K562 (cell line): ENCODE measurements around the gene ANKRD13B. TPM values are rescaled to one million over a fixed set of nuclear protein-coding genes. Genes with fewer than 3 reads are reported as not detected.

ENCODE experiments used
- ATAC-seq: fragments of 200-7000 bp; cut with Tn5 transposase; 3 replicates; pipeline ENCODE4 v1.9.1; 2020; ENCODE audit warnings: moderate library complexity
- BruUV-seq: library from RNA; stranded (reverse); fragments of 400-500 nt; replicated peaks from 2 replicates; lab custom pipeline; 2021; lab: Mats Ljungman, UMichigan
- CTCF ChIA-PET: fragments of 300-600 bp; formaldehyde crosslinking; extraction: SDS; loops from one replicate; lab custom pipeline; 2021; ENCODE audit warnings: low intra/inter-chr PET ratio; lab: Yijun Ruan, JAX
- POLR2A ChIA-PET: fragments of 300-600, 350-650 bp; sonication (Branson Sonifier 250); formaldehyde crosslinking; extraction: SDS; loops from one replicate; lab custom pipeline; 2021; ENCODE audit warnings: antibody characterized with exemption, inconsistent platforms; lab: Yijun Ruan, JAX
- DNase-seq, 4 experiments: peaks; one replicate each; pipeline versions ENCODE4 v3.0.0 to v3.0.0-alpha.2; 2011 to 2018; ENCODE audit warnings: low spot score in 3 of 4, mixed read lengths in 3 of 4; ENCODE audit errors: extremely low read depth in 1 of 4
- FAIRE-seq: peaks from 2 replicates; lab custom pipeline; 2011; peaks lifted over from hg19 to GRCh38; lab: Jason Lieb, UNC
- H2AFZ ChIP-seq: 2 replicates; pipeline ENCODE4 v1.6.0; 2011; ENCODE audit warnings: low read depth, low read length, control low read depth, inconsistent platforms
- H3K27ac ChIP-seq: fragments of 200-600 bp; 3 replicates; pipeline ENCODE4 v1.8.0; 2011; ENCODE audit warnings: low read depth, mild to moderate bottlenecking, control low read depth, inconsistent platforms, low read length, moderate library complexity, mixed read lengths; ENCODE audit errors: extremely low read depth
- H3K27me3 ChIP-seq, 2 experiments: fragments of 300-600 bp in 1 of 2; 2 replicates in 1 of 2; 3 replicates in 1 of 2; pipeline versions ENCODE4 v1.6.0 to v1.8.0; 2011; ENCODE audit warnings: inconsistent platforms in 2 of 2, low read length in 2 of 2, mild to moderate bottlenecking in 1 of 2, mixed read lengths in 1 of 2, moderate library complexity in 1 of 2; ENCODE audit not compliant: control insufficient read depth in 2 of 2, insufficient read depth in 2 of 2
- H3K36me3 ChIP-seq: fragments of 300-600 bp; 3 replicates; pipeline ENCODE4 v1.8.0; 2011; ENCODE audit warnings: mild to moderate bottlenecking, low read length, inconsistent platforms; ENCODE audit not compliant: control insufficient read depth, insufficient read depth
- H3K4me1 ChIP-seq, 2 experiments: fragments of 200-600 bp in 1 of 2; replicated peaks in 1 of 2; 2 replicates in 1 of 2; 3 replicates in 1 of 2; pipeline versions ENCODE4 v1.5.1 to v1.8.0; 2011; ENCODE audit warnings: inconsistent platforms in 2 of 2, low read length in 2 of 2, mild to moderate bottlenecking in 1 of 2, mixed read lengths in 1 of 2, moderate library complexity in 1 of 2; ENCODE audit not compliant: control insufficient read depth in 2 of 2, insufficient read depth in 2 of 2
- H3K4me2 ChIP-seq: 2 replicates; pipeline ENCODE4 v1.6.1; 2011; ENCODE audit warnings: low read length, control low read depth, inconsistent platforms, mixed read lengths; ENCODE audit not compliant: insufficient read depth
- H3K4me3 ChIP-seq: fragments of 200-600 bp; sonication (generic), shearing (Covaris generic); 2 replicates; pipeline ENCODE4 v1.5.1; 2016; ENCODE audit warnings: control low read depth, inconsistent platforms
- H3K79me2 ChIP-seq: fragments of 200-600 bp; 3 replicates; pipeline ENCODE4 v1.8.0; 2011; ENCODE audit warnings: low read length, inconsistent platforms; ENCODE audit not compliant: control insufficient read depth, insufficient read depth
- H3K9ac ChIP-seq, 2 experiments: 2 replicates each; pipeline versions ENCODE4 v1.6.0 to v1.6.1; 2011; ENCODE audit warnings: low read depth in 2 of 2, low read length in 2 of 2, control low read depth in 1 of 2, inconsistent platforms in 1 of 2, mild to moderate bottlenecking in 1 of 2, mixed read lengths in 1 of 2; ENCODE audit not compliant: insufficient read depth in 1 of 2
- H3K9me1 ChIP-seq: one replicate; pipeline ENCODE4 v1.6.0; 2011; ENCODE audit warnings: inconsistent platforms, mild to moderate bottlenecking, low read length, moderate library complexity; ENCODE audit not compliant: control insufficient read depth, insufficient read depth
- H3K9me3 ChIP-seq: replicated peaks from 2 replicates; pipeline ENCODE4 v1.5.1; 2011; ENCODE audit warnings: low read depth, low read length, inconsistent platforms; ENCODE audit not compliant: control insufficient read depth, insufficient read depth
- H4K20me1 ChIP-seq: replicated peaks from 2 replicates; pipeline ENCODE4 v1.6.1; 2011; ENCODE audit warnings: low read length, inconsistent platforms, mixed read lengths; ENCODE audit not compliant: control insufficient read depth, insufficient read depth
- CBFB ChIP-seq: sonication (generic); formaldehyde crosslinking; IDR thresholded peaks from 2 replicates; pipeline ENCODE4 v1.4.0; 2020; ENCODE audit warnings: mild to moderate bottlenecking, missing genetic modification reagents
- CBX3 ChIP-seq, 2 experiments: IDR thresholded peaks; 1 replicate in 1 of 2; 2 replicates in 1 of 2; pipeline ENCODE4 v1.6.1; 2012; ENCODE audit warnings: inconsistent platforms in 2 of 2, low read length in 2 of 2, borderline replicate concordance in 1 of 2, control low read depth in 1 of 2
- FOSL1 ChIP-seq: fragments of 200-800 bp; sonication (Bioruptor generic); conservative IDR thresholded peaks from 2 replicates; pipeline ENCODE4 v1.6.1; 2016; ENCODE audit warnings: missing genetic modification characterization, missing compliant biosample characterization
- KDM5B ChIP-seq: fragments of 200-600 bp; sonication (generic); IDR thresholded peaks from 2 replicates; pipeline ENCODE4 v1.6.1; 2012; ENCODE audit warnings: low read depth, mild to moderate bottlenecking, moderate library complexity, low read length, control low read depth, inconsistent platforms; ENCODE audit not compliant: insufficient replicate concordance
- PATZ1 ChIP-seq: fragments of 250-450 bp; sonication (Bioruptor Pico); IDR thresholded peaks from 2 replicates; pipeline ENCODE4 v1.5.0; 2020; ENCODE audit warnings: mild to moderate bottlenecking, borderline replicate concordance
- PURB ChIP-seq: sonication (generic); formaldehyde crosslinking; IDR thresholded peaks from 2 replicates; pipeline ENCODE4 v1.9.0; 2021; ENCODE audit warnings: low read depth, mild to moderate bottlenecking, missing genetic modification reagents
- ZBTB8A ChIP-seq: fragments of 450-650 bp; IDR thresholded peaks from 2 replicates; pipeline ENCODE4 v1.6.1; 2018; ENCODE audit warnings: mild to moderate bottlenecking, moderate library complexity; ENCODE audit not compliant: partially characterized antibody
- ZNF217 ChIP-seq: sonication (generic); formaldehyde crosslinking; IDR thresholded peaks from 2 replicates; pipeline ENCODE4 v1.8.0; 2022; ENCODE audit warnings: mild to moderate bottlenecking, missing genetic modification reagents
- ZNF77 ChIP-seq: fragments of 250-450 bp; sonication (Bioruptor Pico); IDR thresholded peaks from 2 replicates; pipeline ENCODE4 v1.5.0; 2020
- WGBS: fragments of 100-300 bp; shearing (Covaris generic); methylation state at CpG from one replicate; pipeline ENCODE4 v1.1.6; 2016; ENCODE audit warnings: low coverage, mixed read lengths; ENCODE audit not compliant: insufficient coverage; ENCODE audit errors: missing lambda C conversion rate; 5-methylcytosine and 5-hydroxymethylcytosine counted together
- in situ Hi-C: fragments of 300-500 bp; cut with MboI; formaldehyde crosslinking; loops from 4 replicates; pipeline ENCODE4 v1.15.0; 2018; ENCODE audit warnings: inconsistent platforms, mixed read lengths
- intact Hi-C: fragments of 100-400 bp; cut with micrococcal nuclease; formaldehyde crosslinking; loops from 2 replicates; pipeline ENCODE4 v1.14.2; 2022
- polyA plus RNA-seq, 8 experiments: library from polyadenylated mRNA; depleted of rRNA in 4 of 8; stranded (reverse) in 5 of 8; unstranded in 3 of 8; fragments of >200 nt; fragmentation: Nextera tagmentation in 2 of 8; fragmentation: Illumina TruSeq in 1 of 8; extraction: Ambion mirVana in 2 of 8; extraction: Trizol in 1 of 8; gene quantifications; 2 replicates each; pipeline versions ENCODE4 v1.2.1 to v1.2.3, GENCODE V29; 2011 to 2014; ENCODE audit warnings: inconsistent platforms in 1 of 8, missing spikeins in 1 of 8
- total RNA-seq, 7 experiments: library from RNA; depleted of rRNA in 6 of 7; stranded (reverse); fragments of >200 nt in 6 of 7; fragmentation: Illumina TruSeq in 2 of 7; extraction: Trizol in 2 of 7; gene quantifications; 2 replicates each; pipeline versions ENCODE4 v1.2.1 to v1.2.3, GENCODE V29; 2011 to 2021; ENCODE audit warnings: low replicate concordance in 1 of 7

ANKRD13B gene
- total and polyA plus RNA-seq, 9 of the 15 experiments (the other 6 are each of a cell fraction or from before 2014, with no cell fraction given): 0.15 to 28.1 (median 4.6) TPM

GRCh38 chr17:29571486-29571882 is 21.4 kb upstream of the ANKRD13B start:
- Histone ChIP-seq H3K4me1 (peaks cover 3 to 69% of the 10 kb centered on the region in 2 experiments; a peak in 4 of 5 replicates), H3K9ac (no peak overlapping the region), H3K4me3 (no peak overlapping the region), H3K9me3 (no peaks in the 10 kb centered on the region), H2AFZ (no peak overlapping the region), H3K27ac (no peak overlapping the region), H3K27me3 (no peaks in the 10 kb centered on the region), H3K79me2 (no peaks in the 10 kb centered on the region), H3K36me3 (peaks cover 32% of the 10 kb centered on the region; the same call in 2 of the 3 replicates), H4K20me1 (no peaks in the 10 kb centered on the region), H3K4me2 (no peak overlapping the region), H3K9me1 (peaks cover 3% of the 10 kb centered on the region)
- no TSS peak for BruUV-seq
- no peak for TF ChIP-seq KDM5B
- TF ChIP-seq PATZ1 (CRISPR knock-in tag): no peak
- TF ChIP-seq ZNF77: no peak
- no peak for TF ChIP-seq ZBTB8A
- TF ChIP-seq CBX3 (IDR thresholded peaks at IDR 0.05; ENCODE audit: borderline replicate concordance in 1 of 2, low read length in 2 of 2): no peak
- no peak for TF ChIP-seq FOSL1 (tag)
- no peak for TF ChIP-seq ZNF217 (CRISPR knock-in tag)
- no peak for TF ChIP-seq CBFB
- no peak for TF ChIP-seq PURB
- intact Hi-C loops: no loop called here
- 79% methylated on average over 5 of the region's 6 CpGs for WGBS
- ATAC-seq (no peak), FAIRE-seq (no peak), DNase-seq (no peak)
- CTCF ChIA-PET: no interaction called here
- POLR2A ChIA-PET: interaction anchor here (0.6 kb wide), 1 partner anchor 415 kb away, joined by 4 read pairs; no protein-coding TSS in a partner anchor
- in situ Hi-C loops: no loop called here
